Fibroblast of lung (primary cell): ENCODE data around the gene ANKRD27. TPM values are rescaled to one million over a fixed set of nuclear protein-coding genes. Genes with fewer than 3 reads are reported as not detected.

Experiments used
- DNase-seq, 2 donors: peaks; one replicate each; pipeline versions ENCODE4 v3.0.0 to v3.0.0-alpha.2; 2010; ENCODE audit warnings: low read depth in 2 of 2
- H2AFZ ChIP-seq: 2 replicates; pipeline ENCODE4 v1.5.1; 2012; ENCODE audit warnings: low read length, control low read depth, inconsistent platforms
- H3K27ac ChIP-seq: 2 replicates; pipeline ENCODE4 v1.5.1; 2011; ENCODE audit warnings: low read length, control low read depth; ENCODE audit not compliant: insufficient read depth
- H3K27me3 ChIP-seq: 2 replicates; pipeline ENCODE4 v1.5.1; 2011; ENCODE audit warnings: mild to moderate bottlenecking, low read length; ENCODE audit not compliant: control insufficient read depth, insufficient read depth
- H3K36me3 ChIP-seq: 2 replicates; pipeline ENCODE4 v1.5.1; 2011; ENCODE audit warnings: low read length; ENCODE audit not compliant: control insufficient read depth, insufficient read depth
- H3K4me1 ChIP-seq: 2 replicates; pipeline ENCODE4 v1.5.1; 2011; ENCODE audit warnings: low read length; ENCODE audit not compliant: control insufficient read depth, insufficient read depth; ENCODE audit errors: extremely low read depth
- H3K4me2 ChIP-seq: 2 replicates; pipeline ENCODE4 v1.5.1; 2011; ENCODE audit warnings: low read length, control low read depth; ENCODE audit not compliant: insufficient read depth; ENCODE audit errors: extremely low read depth
- H3K4me3 ChIP-seq, 4 experiments: fragments of 200-600 bp in 1 of 4; sonication (generic) in 1 of 4; replicated peaks in 1 of 4; 2 replicates each; pipeline ENCODE4 v1.5.1; 2011 to 2016; ENCODE audit warnings: low read length in 4 of 4, low read depth in 3 of 4, mild to moderate bottlenecking in 3 of 4, control low read depth in 2 of 4, inconsistent platforms in 1 of 4, mixed read lengths in 1 of 4; ENCODE audit not compliant: insufficient read depth in 1 of 4; ENCODE audit errors: control extremely low read depth in 1 of 4
- H3K79me2 ChIP-seq: 2 replicates; pipeline ENCODE4 v1.5.1; 2012; ENCODE audit warnings: mild to moderate bottlenecking, low read length, inconsistent platforms; ENCODE audit not compliant: control insufficient read depth, insufficient read depth
- H3K9ac ChIP-seq: 2 replicates; pipeline ENCODE4 v1.5.1; 2011; ENCODE audit warnings: mild to moderate bottlenecking, low read length, control low read depth; ENCODE audit not compliant: insufficient read depth
- H3K9me3 ChIP-seq: 2 replicates; pipeline ENCODE4 v1.5.1; 2012; ENCODE audit warnings: low read depth, low read length; ENCODE audit not compliant: control insufficient read depth, insufficient read depth
- H4K20me1 ChIP-seq: 2 replicates; pipeline ENCODE4 v1.5.1; 2011; ENCODE audit warnings: low read length; ENCODE audit not compliant: control insufficient read depth, insufficient read depth; ENCODE audit errors: extremely low read depth
- CTCF ChIP-seq, 2 donors: IDR thresholded peaks in 1 of 2; conservative IDR thresholded peaks in 1 of 2; 1 replicate in 1 of 2; 2 replicates in 1 of 2; pipeline ENCODE4 v1.5.1; 2011 to 2012; ENCODE audit warnings: low read length in 2 of 2, control low read depth in 1 of 2, inconsistent platforms in 1 of 2, low read depth in 1 of 2, mild to moderate bottlenecking in 1 of 2
- EZH2 ChIP-seq: IDR thresholded peaks from 2 replicates; pipeline ENCODE4 v1.5.1; 2012; ENCODE audit warnings: low read length, control low read depth, mild to moderate bottlenecking; ENCODE audit errors: missing control alignments
- polyA plus RNA-seq, 2 donors: library from polyadenylated mRNA; depleted of rRNA in 1 of 2; stranded (reverse) in 1 of 2; unstranded in 1 of 2; fragments of >200 nt; gene quantifications; 2 replicates each; pipeline ENCODE4 v1.2.1, GENCODE V29; 2011 to 2012; ENCODE audit warnings: missing spikeins in 1 of 2
- total RNA-seq: library from RNA; depleted of rRNA; stranded (reverse); fragments of >200 nt; gene quantifications from 2 replicates; pipeline ENCODE4 v1.2.1, GENCODE V29; 2014

The ANKRD27 gene
- total and polyA plus RNA-seq, 2 donors (not counting 1 experiment from before 2014, with no cell fraction given): 29.7 to 38.3 TPM

DNA sequence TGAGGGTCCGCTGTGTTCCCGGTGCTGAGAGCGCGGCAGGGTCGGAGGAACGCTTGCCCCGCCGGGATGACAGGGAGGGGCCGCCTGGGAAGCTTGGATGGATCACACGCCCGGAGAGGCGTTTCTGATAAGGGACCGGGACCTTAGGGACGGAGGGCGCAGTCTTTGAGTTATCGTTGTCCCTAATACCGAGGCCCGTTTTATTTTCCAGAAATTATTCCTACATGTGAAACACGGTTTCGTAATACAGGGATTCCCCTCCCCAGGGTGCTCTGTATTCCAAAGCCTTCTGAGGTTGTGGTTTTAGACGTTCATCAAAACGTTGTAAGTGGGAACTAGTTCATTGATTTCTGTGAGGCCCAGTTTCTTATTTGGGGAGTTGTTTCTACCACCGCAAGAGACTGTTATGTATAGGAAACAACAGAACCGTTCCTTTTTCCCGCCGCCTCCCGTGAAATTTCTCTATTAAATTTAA, 93.2 kb downstream of the ANKRD27 start:
- Histone ChIP-seq H3K4me3 (peak overlapping the region; percentile 70 to 94 (median 88)), H2AFZ (peak overlapping the region; percentile 86), H3K36me3 (peaks cover 6% of the 10 kb centered on the region), H3K9me3 (no peaks in the 10 kb centered on the region), H3K27me3 (no peaks in the 10 kb centered on the region), H3K4me2 (peak overlapping the region; percentile 89), H3K4me1 (no peaks in the 10 kb centered on the region), H3K9ac (peak overlapping the region; percentile 91), H3K27ac (peak overlapping the region; percentile 85), H4K20me1 (no peaks in the 10 kb centered on the region), H3K79me2 (peaks cover 21% of the 10 kb centered on the region)
- DNase-seq: peak; percentile 38 to 43
- TF ChIP-seq EZH2: no peak
- no peak for TF ChIP-seq CTCF (conservative IDR thresholded peaks at IDR 0.05 in 1 of 2, IDR thresholded peaks at IDR 0.05 in 1 of 2; ENCODE audit: low read depth in 1 of 2, low read length in 2 of 2)

GRCh38 chr19:32580901-32581704, 93.9 kb downstream of the ANKRD27 start, which contains the start of gene PDCD5:
PDCD5 (plus strand) TSS chr19:32581190; CDS start chr19:32581262, 72 bp downstream.
- Histone ChIP-seq H3K4me1 (no peaks in the 10 kb centered on the region), H3K27ac (peak within 1 kb of the TSS; percentile 85), H3K4me2 (peak within 1 kb of the TSS; percentile 89), H4K20me1 (no peaks in the 10 kb centered on the region), H3K4me3 (peak within 1 kb of the TSS; percentile 77 to 94 (median 88)), H3K9me3 (no peaks in the 10 kb centered on the region), H3K9ac (peak within 1 kb of the TSS; percentile 91), H2AFZ (peak within 1 kb of the TSS; percentile 97), H3K36me3 (peaks cover 4% of the 10 kb centered on the region), H3K27me3 (no peaks in the 10 kb centered on the region), H3K79me2 (peaks cover 21% of the 10 kb centered on the region)
- TF ChIP-seq EZH2 (no peak), CTCF (conservative IDR thresholded peaks at IDR 0.05 in 1 of 2, IDR thresholded peaks at IDR 0.05 in 1 of 2; ENCODE audit: low read depth in 1 of 2, low read length in 2 of 2) (no peak)
- DNase-seq: peak; percentile 90 to 92

GRCh38 chr19:32580353-32580900, 94.6 kb downstream of the ANKRD27 start:
- H3K4me2 ChIP-seq: peak overlapping the region; percentile 80
- peak overlapping the region; percentile 64 to 94 (median 76) for H3K4me3 ChIP-seq
- DNase-seq: no peak
- H3K27ac ChIP-seq: no peak overlapping the region
- H2AFZ ChIP-seq: peak overlapping the region; percentile 97
- peaks cover 3% of the 10 kb centered on the region for H3K36me3 ChIP-seq
- H3K9ac ChIP-seq: no peak overlapping the region
- peaks cover 21% of the 10 kb centered on the region for H3K79me2 ChIP-seq
- H3K9me3 ChIP-seq: no peaks in the 10 kb centered on the region
- TF ChIP-seq EZH2 (no peak), CTCF (conservative IDR thresholded peaks at IDR 0.05 in 1 of 2, IDR thresholded peaks at IDR 0.05 in 1 of 2; ENCODE audit: low read depth in 1 of 2, low read length in 2 of 2) (no peak)
- H3K4me1 ChIP-seq: no peaks in the 10 kb centered on the region
- H4K20me1 ChIP-seq: no peaks in the 10 kb centered on the region
- no peaks in the 10 kb centered on the region for H3K27me3 ChIP-seq
